ENCODE data around the gene LDLRAD4.

The LDLRAD4 gene

DNA sequence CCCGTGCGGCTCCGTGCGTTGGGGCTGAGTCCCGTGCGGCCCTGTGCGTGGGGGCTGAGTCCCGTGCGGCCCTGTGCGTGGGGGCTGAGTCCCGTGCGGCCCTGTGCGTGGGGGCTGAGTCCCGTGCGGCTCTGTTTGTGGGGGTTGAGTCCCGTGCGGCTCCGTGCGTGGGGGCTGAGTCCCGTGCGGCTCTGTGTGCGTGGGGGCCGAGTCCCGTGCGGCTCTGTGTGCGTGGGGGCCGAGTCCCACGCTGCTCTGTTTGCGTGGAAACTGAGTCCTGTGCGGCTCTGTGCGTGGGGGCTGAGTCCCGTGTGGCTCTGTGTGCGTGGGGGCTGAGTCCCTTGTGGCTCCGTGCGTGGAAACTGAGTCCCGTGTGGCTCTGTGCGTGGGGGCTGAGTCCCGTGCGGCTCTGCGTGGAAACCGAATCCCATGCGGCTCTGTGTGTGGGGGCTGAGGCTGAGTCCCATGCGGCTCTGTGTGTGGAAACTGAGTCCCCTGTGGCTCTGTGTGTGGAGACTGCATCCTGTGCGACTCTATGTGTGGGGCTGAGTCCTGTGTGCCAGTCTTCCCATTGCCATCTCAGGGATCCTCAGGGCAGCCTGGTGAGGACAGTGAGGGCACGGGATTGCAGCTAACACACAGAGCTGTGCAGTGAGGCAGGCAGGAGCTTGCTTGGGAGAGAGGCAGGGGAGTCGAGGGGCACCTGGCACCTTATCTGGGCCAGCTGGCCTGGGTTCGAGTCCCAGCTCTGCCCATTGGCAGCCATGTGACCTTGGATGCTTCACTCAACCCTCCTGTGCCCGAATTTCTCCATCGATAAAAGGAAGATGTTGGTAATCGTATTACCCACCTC is 44.5 kb downstream of the LDLRAD4 start:
- H3K9ac ChIP-seq (ENCODE audit: low read depth, low read length), result no peak overlapping the region
- H3K9me3 ChIP-seq (replicated peaks; ENCODE audit: low read length), result no peaks in the 10 kb centered on the region
- no peak overlapping the region for H3K4me3 ChIP-seq (ENCODE audit: low read length)
- no peaks in the 10 kb centered on the region for H3K36me3 ChIP-seq (ENCODE audit: insufficient read depth, low read length)
- no peak overlapping the region for H3K4me2 ChIP-seq (ENCODE audit: low read length)
- H3K4me1 ChIP-seq (ENCODE audit: control insufficient read depth, insufficient read depth, low read length), result peaks cover 9% of the 10 kb centered on the region
- H3K27me3 ChIP-seq (ENCODE audit: control insufficient read depth, insufficient read depth, low read length), result peaks cover 29% of the 10 kb centered on the region

- Histone ChIP-seq H3K9me3 (replicated peaks; ENCODE audit: low read length) (no peaks in the 10 kb centered on the region), H3K4me2 (ENCODE audit: low read length) (no peak overlapping the region), H3K9ac (ENCODE audit: low read depth, low read length) (no peak overlapping the region), H3K4me3 (ENCODE audit: low read length) (no peak overlapping the region), H3K4me1 (ENCODE audit: control insufficient read depth, insufficient read depth, low read length) (peaks cover 9% of the 10 kb centered on the region), H3K36me3 (ENCODE audit: insufficient read depth, low read length) (no peaks in the 10 kb centered on the region), H3K27me3 (ENCODE audit: control insufficient read depth, insufficient read depth, low read length) (peaks cover 39% of the 10 kb centered on the region)
Measured at GRCh38 chr18:13264091-13265007, 45.8 kb downstream of the LDLRAD4 start.

DNA sequence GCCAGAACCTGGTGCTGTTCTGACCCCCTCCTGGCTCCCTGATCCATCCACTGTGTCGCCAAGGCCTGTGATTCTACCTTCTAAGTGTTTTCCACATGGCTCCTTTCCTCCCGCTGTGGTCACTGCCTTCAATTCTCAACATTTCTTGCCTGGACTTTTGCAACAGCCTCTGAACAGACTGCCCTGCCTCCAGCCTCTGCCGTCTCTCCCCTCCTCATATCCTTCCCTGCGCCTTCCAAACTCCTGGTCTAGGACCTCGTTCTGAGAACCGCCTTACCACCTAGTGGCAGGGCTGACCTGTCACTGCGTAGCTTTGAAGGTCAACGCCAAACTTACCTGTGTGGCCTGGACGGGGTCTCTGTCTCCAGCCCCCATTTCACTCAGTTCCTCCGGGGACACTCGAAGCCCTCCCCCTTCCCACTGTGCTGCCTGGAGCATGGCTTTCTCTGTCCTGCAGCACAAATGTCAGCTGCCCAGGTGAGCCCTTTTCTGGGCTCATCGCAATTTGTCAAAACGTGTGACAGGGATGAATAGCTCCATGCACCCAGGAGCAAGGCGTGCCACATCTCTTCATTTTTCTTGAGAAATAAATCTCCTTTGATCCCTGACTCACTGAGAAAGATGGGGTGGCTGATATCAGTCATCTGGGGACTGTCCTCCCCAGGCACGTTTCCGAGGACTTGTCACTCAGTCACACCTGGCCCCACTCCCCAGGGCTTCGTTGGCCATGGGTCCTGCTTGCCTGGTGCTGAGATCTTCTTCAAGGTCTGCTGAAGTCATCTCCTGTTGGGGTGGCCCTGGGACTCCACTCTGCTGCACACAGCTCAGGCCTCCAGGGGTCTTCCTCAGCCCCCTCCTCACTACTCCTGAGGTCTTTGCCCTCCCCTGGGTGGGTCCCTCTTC is 46.7 kb downstream of the LDLRAD4 start:
- Histone ChIP-seq H3K9me3 (replicated peaks; ENCODE audit: low read length) (no peaks in the 10 kb centered on the region), H3K27me3 (ENCODE audit: control insufficient read depth, insufficient read depth, low read length) (peaks cover 48% of the 10 kb centered on the region), H3K4me3 (ENCODE audit: low read length) (no peak overlapping the region), H3K36me3 (ENCODE audit: insufficient read depth, low read length) (no peaks in the 10 kb centered on the region), H3K9ac (ENCODE audit: low read depth, low read length) (no peak overlapping the region), H3K4me1 (ENCODE audit: control insufficient read depth, insufficient read depth, low read length) (peaks cover 7% of the 10 kb centered on the region), H3K4me2 (ENCODE audit: low read length) (no peak overlapping the region)

DNA sequence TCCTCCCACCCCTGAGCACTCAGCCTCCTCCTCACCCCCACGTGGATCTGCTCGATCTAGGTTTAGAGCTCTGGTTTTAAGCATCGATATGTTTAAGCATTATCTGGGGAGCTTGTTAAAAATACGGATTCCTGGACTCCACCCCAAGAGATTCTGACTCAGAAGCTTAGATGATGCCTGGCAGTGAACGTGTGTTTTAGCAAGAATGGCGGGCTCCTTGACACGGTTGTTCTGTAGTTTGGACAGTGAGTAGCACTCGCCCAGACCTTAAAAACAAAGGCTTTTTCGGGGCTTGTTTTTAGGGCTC is 47.3 kb downstream of the LDLRAD4 start:
- H3K4me1 ChIP-seq (ENCODE audit: control insufficient read depth, insufficient read depth, low read length), result peaks cover under 1% of the 10 kb centered on the region
- no peak overlapping the region for H3K4me2 ChIP-seq (ENCODE audit: low read length)
- H3K9me3 ChIP-seq (replicated peaks; ENCODE audit: low read length), result no peaks in the 10 kb centered on the region
- peaks cover 48% of the 10 kb centered on the region for H3K27me3 ChIP-seq (ENCODE audit: control insufficient read depth, insufficient read depth, low read length)
- H3K4me3 ChIP-seq (ENCODE audit: low read length), result no peak overlapping the region
- no peaks in the 10 kb centered on the region for H3K36me3 ChIP-seq (ENCODE audit: insufficient read depth, low read length)
- no peak overlapping the region for H3K9ac ChIP-seq (ENCODE audit: low read depth, low read length)

DNA sequence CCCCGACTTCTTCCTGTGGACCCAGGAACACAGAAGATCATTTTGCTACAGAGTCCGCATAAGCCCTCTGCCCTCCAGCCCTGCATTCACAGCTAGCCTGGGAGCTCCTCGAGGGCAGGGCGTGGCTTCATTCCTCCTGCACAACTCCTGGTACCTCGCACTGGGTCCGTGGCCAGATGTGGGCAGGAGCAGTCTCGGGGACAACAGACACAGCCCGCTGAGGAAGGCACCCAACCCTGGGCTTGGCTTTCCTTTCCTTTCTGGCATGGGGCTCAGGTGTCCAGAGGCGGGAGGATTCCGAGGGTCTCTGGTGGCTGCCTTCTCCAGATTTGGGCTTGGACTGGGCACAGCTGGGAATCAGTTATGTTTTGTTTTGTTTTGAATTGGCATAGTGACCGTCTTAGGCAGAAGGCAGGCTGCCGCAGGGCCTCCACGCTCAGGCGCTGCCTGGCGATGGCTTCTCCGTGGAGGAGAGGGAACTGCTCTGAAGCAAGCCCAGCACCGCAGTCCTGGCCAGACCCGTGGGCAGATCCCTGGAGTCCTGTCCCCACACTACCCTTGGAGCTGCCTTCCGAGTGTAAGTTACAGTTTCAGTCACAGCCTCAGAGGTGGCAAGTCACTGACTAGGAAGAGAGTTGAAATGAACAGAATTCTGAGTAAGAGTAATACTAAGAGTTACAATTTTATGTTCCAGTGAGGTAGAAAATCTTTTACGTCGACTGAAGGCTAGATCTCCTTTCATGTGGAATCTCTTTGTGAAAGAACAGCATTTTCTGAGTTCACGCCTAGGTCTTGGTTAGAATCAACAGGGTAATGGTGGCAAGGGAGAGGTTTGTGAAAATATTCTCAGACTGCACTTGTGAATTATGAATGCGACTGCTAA is 47.9 kb downstream of the LDLRAD4 start:
- Histone ChIP-seq H3K27me3 (ENCODE audit: control insufficient read depth, insufficient read depth, low read length) (peaks cover 46% of the 10 kb centered on the region), H3K4me2 (ENCODE audit: low read length) (peak overlapping the region; percentile 50), H3K9ac (ENCODE audit: low read depth, low read length) (no peak overlapping the region), H3K9me3 (replicated peaks; ENCODE audit: low read length) (no peaks in the 10 kb centered on the region), H3K36me3 (ENCODE audit: insufficient read depth, low read length) (no peaks in the 10 kb centered on the region), H3K4me3 (ENCODE audit: low read length) (no peak overlapping the region), H3K4me1 (ENCODE audit: control insufficient read depth, insufficient read depth, low read length) (no peaks in the 10 kb centered on the region)

- no peak overlapping the region for H3K4me2 ChIP-seq (ENCODE audit: low read length)
- no peak overlapping the region for H3K9ac ChIP-seq (ENCODE audit: low read depth, low read length)
- peaks cover 46% of the 10 kb centered on the region for H3K27me3 ChIP-seq (ENCODE audit: control insufficient read depth, insufficient read depth, low read length)
- H3K9me3 ChIP-seq (replicated peaks; ENCODE audit: low read length), result no peaks in the 10 kb centered on the region
- no peak overlapping the region for H3K4me3 ChIP-seq (ENCODE audit: low read length)
- H3K4me1 ChIP-seq (ENCODE audit: control insufficient read depth, insufficient read depth, low read length), result no peaks in the 10 kb centered on the region
- H3K36me3 ChIP-seq (ENCODE audit: insufficient read depth, low read length), result no peaks in the 10 kb centered on the region
Measured at GRCh38 chr18:13267431-13267873, 48.9 kb downstream of the LDLRAD4 start.

GRCh38 chr18:13268158-13269012 is 49.8 kb downstream of the LDLRAD4 start:
- Histone ChIP-seq H3K36me3 (ENCODE audit: insufficient read depth, low read length) (no peaks in the 10 kb centered on the region), H3K4me3 (ENCODE audit: low read length) (no peak overlapping the region), H3K27me3 (ENCODE audit: control insufficient read depth, insufficient read depth, low read length) (peaks cover 46% of the 10 kb centered on the region), H3K4me1 (ENCODE audit: control insufficient read depth, insufficient read depth, low read length) (no peaks in the 10 kb centered on the region), H3K9ac (ENCODE audit: low read depth, low read length) (no peak overlapping the region), H3K9me3 (replicated peaks; ENCODE audit: low read length) (no peaks in the 10 kb centered on the region), H3K4me2 (ENCODE audit: low read length) (no peak overlapping the region)

- no peaks in the 10 kb centered on the region for H3K36me3 ChIP-seq (ENCODE audit: insufficient read depth, low read length)
- no peak overlapping the region for H3K9ac ChIP-seq (ENCODE audit: low read depth, low read length)
- H3K4me3 ChIP-seq (ENCODE audit: low read length), result no peak overlapping the region
- H3K9me3 ChIP-seq (replicated peaks; ENCODE audit: low read length), result no peaks in the 10 kb centered on the region
- no peak overlapping the region for H3K4me2 ChIP-seq (ENCODE audit: low read length)
- H3K4me1 ChIP-seq (ENCODE audit: control insufficient read depth, insufficient read depth, low read length), result no peaks in the 10 kb centered on the region
- peaks cover 49% of the 10 kb centered on the region for H3K27me3 ChIP-seq (ENCODE audit: control insufficient read depth, insufficient read depth, low read length)
Measured at GRCh38 chr18:13269013-13269280, 50.4 kb downstream of the LDLRAD4 start.

GRCh38 chr18:13269521-13270011 is 51.0 kb downstream of the LDLRAD4 start:
- peaks cover 51% of the 10 kb centered on the region for H3K27me3 ChIP-seq (ENCODE audit: control insufficient read depth, insufficient read depth, low read length)
- H3K9me3 ChIP-seq (replicated peaks; ENCODE audit: low read length), result no peaks in the 10 kb centered on the region
- no peak overlapping the region for H3K4me3 ChIP-seq (ENCODE audit: low read length)
- no peak overlapping the region for H3K9ac ChIP-seq (ENCODE audit: low read depth, low read length)
- H3K4me2 ChIP-seq (ENCODE audit: low read length), result no peak overlapping the region
- no peaks in the 10 kb centered on the region for H3K4me1 ChIP-seq (ENCODE audit: control insufficient read depth, insufficient read depth, low read length)
- H3K36me3 ChIP-seq (ENCODE audit: insufficient read depth, low read length), result no peaks in the 10 kb centered on the region

Data from skeletal muscle satellite cell (primary cell).